Fibroblast of skin of right biceps (primary cell): Measurements from ENCODE around the gene COL13A1.

ENCODE experiments used
- DNase-seq: peaks from one replicate; pipeline ENCODE4 v3.0.0-alpha.2; 2013

COL13A1 gene

DNA sequence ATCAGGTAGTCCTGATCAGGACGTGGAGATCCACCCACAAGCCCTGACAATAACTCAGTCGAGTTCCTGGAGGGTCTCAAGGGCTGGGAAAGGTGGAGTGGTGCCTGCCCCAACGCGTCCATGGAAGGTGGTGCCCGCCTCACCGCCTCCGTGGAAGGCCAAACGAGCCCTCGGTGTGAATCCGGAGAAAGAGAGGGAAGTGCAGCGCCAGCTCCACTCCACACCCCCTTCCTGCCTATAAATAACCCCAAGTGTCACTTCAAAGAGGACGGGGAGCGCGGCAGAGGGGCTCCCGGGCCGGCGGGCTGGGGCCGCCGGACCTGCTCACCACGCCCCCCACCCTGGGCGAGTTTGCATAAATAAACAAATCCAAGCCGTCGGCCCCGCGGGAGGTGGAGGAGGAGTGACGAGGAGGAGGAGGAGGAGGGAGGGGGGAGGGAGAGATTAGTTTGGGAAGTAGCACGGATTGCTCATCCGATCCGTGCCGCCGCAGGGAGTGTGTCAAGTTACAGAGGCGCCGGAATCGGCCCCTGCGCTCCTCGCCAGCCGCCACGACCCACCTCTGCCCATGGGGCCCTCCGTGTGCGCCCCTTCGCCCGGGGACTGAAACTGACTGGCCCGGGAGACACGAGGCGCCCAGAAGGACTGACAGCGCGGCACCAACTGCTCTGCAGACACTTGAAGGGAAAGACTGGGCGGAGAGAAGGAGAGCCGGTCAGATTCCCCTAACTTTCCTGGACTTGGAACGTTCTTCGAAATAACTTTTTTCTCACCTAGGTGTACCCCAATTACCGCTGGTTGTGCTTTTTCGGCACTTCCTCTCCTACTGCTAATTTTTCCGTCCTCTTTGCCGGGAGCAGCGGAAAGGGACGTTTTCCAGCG lies at the start of gene COL13A1:
Gene COL13A1 (plus strand): TSS at position 473 of the 882 bp plus-strand sequence. CDS start 518 bp downstream, outside the sequence.
- peak; percentile 84 for DNase-seq

DNA sequence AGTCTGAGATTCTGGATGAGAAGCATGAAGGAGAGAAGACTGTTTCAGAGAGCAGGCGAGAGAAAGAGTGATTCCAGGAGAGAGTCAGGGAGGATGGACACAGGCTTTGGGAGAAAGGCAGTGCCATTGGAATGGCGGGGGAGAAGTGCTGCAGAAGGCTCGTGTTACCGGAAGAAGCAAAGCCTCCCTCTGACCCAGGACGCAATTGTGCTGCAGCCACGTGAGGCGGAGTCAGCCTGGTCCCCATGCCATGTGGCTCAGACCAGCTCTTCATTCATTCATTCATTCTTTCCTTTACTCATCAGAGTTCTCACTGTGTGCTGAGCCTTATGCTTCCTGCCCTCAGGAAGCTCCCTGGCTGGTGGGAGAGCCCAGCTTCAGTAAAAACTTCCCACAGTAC lies 49.2 kb upstream of the COL13A1 start:
- no peak for DNase-seq

DNA sequence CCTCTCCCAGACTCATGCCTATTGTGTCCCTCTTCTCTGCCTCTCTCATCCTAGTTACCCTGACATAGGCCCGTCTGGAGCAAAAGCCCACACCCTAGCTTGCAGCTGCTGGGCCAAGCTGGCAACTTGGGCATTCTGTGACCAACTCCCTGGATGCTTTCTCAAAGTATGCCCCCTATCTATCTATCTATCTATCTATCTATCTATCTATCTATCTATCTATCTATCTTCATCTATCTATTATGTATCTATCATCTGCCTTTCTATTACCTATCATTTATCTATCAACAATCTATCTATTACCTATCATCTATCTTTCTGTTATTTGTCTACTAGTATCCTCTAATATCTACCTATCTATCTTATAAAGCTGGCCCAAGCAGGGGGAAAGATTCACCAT lies 45.4 kb upstream of the COL13A1 start:
- no peak for DNase-seq

DNA sequence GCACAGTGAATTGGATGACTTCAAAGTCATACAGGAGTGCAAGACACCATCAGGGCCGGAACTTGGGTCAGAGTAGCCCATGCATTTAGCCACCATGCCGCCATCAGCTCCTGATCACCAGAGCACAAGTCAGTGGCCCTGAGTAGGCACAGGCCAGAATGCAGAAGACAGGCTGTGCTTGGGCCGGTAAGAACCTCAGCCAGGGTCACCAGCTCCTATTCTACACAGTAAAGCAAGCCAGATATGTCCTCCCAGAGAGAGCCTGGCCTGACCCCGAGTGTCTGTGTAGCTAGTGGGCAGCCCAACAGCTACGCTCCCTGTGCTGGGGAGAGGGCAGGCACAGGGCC lies 44.5 kb upstream of the COL13A1 start:
- no peak for DNase-seq

DNA sequence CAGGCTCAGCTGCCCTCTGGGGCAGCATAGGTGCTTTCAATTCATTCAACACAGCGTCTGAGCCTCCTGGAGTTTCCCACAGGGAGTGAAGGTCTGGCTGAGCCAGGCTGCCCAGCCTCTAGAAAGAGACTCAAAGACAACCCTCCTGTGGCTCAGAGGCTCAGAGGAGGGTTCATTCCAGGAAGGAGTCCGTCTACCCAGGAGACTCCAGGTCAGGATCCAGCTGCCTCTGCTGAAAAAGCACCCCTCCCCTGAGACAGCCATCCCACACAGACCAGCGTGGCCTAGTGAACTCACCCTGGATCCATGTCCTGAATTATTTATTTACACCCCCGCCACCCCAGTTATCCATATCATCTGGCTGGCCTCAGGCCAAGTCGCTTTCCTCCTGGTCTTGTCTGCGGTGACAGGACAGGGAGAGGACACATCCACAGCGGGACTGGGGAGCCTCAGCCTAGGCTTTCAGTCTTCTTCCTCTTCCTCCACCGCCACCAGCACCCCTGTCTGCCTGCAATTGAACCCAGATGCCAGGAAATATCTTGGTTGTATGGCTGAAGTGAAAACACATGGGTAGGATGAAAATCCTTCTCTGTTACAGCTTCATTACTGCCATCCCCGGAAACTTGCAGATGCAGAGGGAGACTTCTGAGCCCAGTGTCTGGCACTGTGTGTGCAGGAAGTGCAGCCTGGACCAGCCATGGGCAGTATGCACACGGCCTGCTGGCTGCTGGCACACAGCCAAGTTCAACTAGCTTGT lies 44.0 kb upstream of the COL13A1 start:
- DNase-seq = peak; percentile 84

DNA sequence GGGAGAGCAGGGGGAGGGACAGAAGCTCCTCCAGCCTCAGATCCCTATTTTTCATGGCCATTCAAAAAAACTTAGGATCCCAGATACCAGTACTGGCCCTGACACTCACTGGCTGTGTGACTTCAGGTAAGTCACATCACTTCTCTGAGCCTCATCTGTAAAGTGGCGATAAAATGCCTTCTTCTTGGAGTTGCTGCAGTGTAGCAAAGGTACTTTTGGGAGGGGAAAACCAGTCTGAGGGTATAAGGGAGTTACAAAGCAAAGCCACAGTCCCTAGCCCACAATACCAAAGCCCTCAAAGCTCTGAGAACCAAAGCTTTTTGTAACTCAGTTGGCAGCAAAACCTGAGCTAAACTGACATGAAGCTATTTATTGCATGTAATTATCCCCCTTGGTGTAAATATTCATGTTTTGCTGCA lies 43.4 kb upstream of the COL13A1 start:
- no peak for DNase-seq

DNA sequence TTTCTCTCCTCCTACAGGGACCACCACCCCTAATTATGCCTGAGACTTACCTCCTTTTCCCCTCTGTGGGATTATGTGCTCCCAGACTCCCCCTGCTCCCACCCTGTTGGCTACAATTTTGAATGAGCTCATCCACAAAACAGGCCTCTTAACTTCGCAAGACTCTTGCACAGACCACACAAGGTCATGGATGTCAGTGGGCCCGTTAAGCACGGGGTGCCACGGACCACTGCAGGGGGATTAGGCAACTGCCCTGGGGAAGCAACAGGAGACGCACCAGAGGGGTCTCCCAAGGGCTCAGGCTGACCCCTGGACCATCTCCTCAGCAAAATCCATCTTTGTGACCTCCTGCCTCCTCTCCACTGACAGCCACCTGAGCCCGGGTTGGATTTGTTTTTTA lies 42.1 kb upstream of the COL13A1 start:
- DNase-seq = no peak

DNA sequence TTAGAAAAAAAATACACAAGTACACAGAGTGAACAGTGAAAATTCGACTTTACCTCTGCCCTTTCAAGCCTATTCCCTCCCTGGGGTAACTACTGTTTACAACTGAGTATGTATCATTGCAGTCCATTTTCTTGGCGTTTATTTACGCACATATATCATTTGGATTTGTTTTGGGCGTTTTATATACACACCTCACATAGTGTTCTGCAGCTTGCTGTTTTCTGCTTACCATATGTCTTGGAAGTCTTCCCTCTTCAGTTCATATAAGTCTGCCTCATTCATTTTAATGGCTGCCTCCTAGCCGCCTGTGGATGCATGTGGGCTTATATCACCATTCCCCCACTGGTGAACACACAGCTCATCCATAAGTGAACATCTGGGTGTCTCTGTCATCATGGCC lies 41.6 kb upstream of the COL13A1 start:
- peak; percentile 21 for DNase-seq

DNA sequence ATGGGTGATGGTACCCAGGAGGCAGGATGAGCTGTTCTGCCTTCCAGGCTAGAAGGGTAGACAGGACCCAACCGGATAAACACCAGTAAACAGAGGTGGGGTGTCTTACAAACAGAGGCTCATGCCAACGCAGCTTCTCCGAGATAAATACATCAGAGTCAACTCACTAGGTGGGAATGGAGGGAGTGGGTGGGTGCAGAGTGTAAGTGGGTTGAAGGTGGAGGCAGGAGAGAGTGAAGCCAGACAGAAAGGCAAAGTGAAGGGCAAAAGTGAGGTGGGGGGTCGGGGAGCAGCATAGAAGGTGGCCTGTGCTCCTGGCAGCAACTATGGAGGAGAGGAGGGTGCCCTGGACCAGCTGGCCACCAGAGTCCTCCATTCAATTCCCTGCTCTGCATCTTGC lies 40.4 kb upstream of the COL13A1 start:
- no peak for DNase-seq

DNA sequence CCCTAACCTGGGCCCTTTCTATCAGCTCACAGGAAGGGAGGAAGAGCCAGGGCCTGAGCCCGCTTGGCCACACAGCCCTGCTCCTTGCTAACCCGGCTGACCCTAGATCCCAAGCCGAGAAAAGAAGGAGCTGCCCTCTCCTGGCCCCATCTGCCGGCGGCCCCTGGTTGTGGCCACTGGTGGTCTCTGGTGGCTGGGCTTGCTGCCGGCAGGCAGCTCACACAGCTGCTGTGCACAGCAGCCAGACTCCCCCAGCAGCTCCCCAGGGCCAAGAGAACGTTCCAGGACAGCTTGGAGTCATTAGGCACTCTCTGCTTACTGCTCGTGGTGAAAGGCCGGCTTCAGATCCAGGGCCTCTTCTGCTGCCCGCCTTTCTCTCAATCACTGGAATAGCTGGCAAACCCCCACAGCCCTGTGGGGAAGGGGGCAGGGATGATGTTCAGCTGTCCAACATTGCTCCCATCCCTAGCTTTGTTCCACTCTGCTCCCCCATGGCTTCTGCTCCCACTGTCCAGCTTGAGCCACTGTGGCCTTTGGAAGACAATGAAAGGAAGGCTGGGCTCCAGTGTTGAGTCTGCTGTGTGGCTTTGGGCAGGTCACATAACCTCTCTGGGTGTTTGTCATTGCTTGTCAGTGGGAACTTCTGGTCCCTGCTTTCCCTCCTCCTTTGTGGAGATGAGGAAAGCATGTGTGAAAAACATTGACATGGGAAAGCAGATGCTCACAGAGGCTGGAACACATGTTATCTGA lies 35.4 kb upstream of the COL13A1 start:
- DNase-seq = peak; percentile 51

DNA sequence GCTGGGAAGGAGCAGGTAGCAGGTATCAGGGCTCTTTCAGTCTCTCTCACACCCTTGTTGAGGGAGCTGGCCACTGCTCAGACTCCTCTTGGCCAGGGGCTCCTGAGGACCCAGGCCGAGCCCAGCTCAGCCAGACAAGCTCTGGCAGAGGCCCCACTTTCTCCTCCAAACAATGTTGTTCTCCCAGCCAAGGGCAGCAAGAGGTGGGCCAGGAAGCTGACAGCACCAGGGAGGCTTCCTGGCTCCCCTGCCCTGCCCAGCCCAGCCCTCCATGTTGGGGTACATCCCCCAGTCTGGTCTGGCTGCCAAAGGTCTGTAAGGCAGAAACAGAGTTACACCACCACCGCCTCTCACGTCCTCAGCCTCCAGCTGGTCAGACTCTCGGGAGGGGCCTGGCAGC lies 33.9 kb upstream of the COL13A1 start:
- DNase-seq = no peak

DNA sequence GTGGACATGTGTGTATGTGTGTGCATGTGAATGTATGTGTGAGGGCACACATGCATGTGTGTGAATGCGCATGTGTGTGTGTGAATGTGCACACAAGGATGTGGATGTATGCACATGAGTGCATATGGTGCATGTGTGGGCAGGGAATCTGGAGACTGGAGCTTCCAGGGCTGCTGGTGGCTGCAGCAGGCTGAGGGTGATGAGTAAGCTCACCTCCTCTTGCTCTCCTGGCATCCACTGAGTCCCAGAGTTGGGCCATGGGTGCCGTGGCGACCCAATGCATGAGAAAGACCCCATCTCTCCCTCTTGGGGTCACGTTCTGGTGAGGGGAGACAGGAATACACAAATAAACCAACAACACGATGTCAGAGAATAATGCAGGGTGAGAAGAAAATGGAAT lies 33.3 kb upstream of the COL13A1 start:
- DNase-seq = no peak

DNA sequence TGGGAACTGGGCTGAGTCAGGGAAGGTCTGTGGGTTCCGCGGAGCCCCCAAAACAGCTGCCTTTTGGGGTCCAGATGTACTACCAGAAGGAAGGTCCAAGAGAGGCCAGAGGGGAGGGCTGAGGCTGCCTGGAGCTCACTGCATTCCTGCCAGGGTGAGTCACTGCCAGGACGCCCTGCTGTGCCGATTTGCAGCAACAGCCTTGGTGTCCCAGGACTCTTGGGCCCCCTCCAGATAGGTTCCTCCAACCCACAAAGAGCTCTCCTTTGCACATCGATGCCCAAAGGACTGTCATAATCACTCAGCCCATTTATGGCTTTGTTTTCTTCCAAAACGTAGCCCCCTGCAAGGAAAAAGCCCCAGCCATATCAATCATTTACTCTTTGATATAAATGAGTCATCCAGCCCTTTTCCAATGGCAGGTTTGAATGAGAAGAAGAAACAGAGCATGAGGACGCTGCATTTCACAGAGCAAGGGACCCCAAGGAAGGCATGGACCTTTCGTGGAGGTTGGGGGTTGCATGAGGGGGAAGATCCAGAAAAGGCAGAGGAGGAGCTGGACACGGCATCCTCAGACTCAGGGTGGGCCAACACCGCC lies 32.2 kb upstream of the COL13A1 start:
- peak; percentile 92 for DNase-seq

DNA sequence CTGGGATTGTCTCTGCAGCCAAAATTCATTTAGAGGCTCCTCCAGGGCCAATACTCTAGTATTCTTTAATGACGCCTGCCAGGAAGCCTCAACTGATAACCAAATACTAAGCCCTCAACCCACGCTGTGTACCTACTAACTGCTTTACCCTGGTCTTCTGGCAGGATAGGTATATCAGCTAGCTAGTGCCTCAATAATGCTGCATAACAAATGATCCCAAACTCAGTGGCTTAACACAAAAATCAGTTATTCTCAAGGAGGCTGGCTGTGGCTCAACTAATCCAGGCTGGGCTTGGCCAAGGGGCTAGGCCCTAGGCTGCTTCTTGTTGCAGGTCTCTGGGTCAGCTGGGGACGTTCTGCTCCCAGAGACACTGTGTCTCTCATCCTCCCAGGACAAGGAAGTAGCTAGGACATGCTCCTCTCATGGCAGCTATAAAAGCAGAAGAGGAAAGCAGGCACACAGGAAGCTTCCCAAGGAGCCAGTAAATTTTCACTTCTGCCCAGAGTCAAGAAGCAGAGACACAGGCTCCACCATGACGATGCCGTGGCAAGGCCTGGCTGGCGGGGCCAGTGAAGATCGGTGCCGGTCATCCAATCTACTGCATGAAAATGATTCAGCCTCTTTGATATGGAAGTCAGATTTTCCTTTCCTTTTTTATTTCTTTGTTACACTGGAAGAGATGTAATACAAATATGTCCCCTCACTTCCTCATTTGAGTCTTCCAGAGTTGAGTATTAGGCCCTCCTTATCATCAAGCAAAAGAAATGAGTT lies 28.6 kb upstream of the COL13A1 start:
- DNase-seq = no peak

DNA sequence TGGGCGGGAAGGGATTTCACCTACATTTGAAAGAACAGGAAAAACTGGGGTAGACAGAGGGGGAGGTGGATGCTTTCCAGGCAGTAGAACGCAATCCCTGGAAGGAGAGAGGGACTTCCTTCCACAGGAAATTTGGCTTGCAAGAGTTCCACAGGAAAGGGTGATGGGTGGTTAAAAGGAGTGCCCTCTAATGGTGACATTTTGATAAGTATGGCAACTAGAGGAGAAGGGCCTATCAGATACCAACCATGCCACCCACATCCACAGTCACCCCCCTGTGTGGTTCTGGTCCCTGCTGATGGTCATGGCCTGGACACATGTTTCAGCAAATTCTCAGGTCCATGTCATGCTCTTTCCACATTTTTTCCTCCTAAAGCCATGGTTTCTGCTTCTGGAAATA lies 27.1 kb upstream of the COL13A1 start:
- DNase-seq = no peak

DNA sequence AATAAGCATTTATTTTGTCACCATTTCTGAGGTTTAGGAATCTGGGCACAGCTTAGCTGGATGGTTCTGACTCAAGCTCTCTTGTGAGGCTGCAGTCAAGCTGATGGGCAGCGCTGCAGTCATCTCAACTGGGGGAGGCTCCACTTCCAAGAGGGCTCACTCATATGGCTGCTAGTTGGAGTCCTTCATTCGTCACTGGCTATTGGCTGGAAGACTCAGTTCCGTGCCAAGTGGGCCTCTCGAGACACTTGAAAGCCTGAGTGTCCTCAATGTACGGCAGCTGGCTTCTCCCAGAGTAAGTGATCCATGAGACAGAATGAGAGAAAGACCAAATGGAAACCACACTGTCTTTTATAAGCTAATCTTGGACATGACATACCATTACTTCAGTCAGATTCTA lies 21.6 kb upstream of the COL13A1 start:
- no peak for DNase-seq

DNA sequence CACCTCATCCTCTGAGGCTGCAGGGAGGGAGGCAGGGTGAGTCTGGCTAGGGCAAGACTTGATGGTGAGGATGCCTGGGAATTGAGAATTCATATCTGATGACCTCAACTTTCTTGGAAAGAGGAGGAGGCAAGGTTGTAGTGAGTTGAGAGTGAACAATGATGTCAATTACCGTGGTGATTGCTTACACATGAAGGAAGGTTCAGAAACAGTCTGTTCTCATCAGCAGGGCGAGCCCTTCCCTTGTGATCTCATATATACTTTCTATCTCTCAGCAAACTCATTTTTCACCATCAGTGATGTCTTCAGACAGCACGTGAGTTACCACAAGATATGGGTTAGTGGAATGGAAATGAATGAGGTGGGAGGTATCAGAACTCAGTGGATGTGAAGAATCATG lies 20.1 kb upstream of the COL13A1 start:
- DNase-seq = peak; percentile 21

DNA sequence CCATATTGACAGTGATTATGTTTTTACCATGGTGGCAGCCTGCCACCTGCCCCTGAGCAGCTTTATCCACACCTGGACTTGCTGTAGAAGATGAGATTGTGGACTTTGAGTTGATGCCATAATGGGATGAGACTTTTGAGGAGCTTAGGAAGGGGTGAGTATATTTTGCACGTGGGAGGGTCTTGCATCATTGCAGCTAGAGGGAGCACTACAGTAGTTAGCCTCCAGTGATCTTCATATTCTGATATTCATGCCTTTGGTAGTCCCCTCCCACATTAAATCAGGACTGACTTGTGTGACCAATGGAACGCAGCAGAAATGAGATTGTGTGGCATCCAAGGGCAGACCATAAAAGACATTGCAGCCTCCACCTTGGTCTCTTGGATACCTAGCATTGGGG lies 18.2 kb upstream of the COL13A1 start:
- DNase-seq = no peak

DNA sequence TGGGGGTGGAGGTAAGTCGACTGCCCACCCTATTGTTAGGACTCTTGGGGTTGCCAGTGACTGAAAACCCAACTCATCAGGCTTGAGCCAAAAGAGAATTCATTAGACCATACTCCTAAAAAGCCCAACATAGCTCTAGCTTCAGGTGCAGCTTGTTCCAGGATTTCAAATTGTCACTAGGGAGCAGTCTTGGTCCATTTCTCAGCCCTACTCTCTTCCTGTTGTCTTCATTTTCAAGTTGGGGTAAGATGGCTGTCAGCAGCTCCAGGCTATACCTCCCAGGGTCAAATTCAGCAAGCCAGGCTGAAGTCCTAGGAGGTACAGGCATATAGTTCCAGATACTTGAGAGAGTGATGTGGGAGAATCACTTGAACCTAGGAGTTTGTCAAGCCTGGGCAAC lies 14.9 kb upstream of the COL13A1 start:
- DNase-seq = peak; percentile 41

DNA sequence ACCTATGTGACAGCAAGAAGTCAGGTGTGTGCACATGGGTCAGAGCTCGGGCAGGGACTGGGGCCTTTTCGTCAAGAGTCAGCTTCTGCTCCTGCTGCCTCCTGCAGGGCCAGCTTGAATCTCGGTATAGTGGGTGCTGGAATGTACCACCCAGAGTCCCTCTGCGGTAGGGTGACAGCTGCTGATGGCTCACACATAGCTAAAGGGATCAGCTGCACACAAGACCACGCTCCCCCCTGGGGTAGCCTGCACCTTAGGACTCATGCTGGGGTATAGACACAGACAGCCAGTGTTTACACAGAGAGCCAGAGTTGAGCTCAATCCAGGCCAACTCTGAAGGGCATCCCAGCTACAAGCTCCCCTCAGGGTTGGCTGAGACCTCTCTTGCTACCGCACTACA lies 14.0 kb upstream of the COL13A1 start:
- DNase-seq = no peak

DNA sequence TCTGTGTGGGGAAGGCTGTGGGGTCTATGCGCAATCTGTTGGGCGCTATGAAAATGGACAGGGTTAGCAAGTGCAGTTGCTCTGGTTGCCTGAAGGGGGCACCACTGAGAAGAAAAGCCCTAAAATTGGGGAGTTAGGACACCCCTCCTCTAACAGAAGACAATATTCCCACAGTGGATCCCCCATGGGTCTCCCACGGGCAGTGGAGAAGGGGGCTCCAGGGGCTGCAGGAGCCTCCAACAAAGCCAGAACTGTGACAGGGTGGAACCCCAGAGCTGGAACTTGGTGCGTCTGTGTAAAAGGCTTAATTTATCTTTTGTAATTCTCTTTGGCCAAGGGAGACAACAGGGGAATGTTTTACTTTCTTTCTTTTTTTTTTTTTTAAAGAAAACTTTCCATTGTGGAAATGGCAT lies 12.5 kb upstream of the COL13A1 start:
- no peak for DNase-seq

DNA sequence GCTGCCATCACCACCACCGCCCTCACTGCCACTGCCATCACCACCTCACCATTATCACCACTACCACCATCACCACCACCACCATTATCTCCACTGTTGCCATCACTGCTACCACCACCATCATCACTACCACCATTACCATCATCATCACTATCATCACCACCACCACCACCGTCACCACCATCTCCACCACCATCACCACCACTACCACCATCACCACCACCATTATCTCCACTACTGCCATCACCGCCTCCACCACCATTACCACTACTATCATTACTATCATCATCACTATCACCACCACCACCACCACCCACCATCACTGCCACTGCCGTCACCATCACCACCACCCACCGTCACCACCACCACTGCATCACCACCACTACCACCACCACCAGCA lies 9.9 kb upstream of the COL13A1 start:
- no peak for DNase-seq
